Activated naive CD8-positive, alpha-beta T cell treated with anti-CD3 and anti-CD28 coated beads, Interleukin-2, amount 50 U/mL, for 24 hours (primary cell): ENCODE measurements around the gene GPR42.
A peak's percentile ranks its signal among the peaks of the same experiment; 100 is the strongest.
"Not testable (repeated sequence)": the region's sequence is repeated elsewhere in the genome, so short reads cannot be mapped to it uniquely, and the experiment has no call there.

ENCODE experiments used
- ATAC-seq: fragments of 150-1000 bp; cut with Tn5 transposase; one replicate; pipeline ENCODE4 v1.10.0; 2021
- DNase-seq: peaks from one replicate; pipeline ENCODE4 v3.0.0; 2021
- H3K27ac Mint-ChIP-seq: one replicate; pipeline ENCODE4 v1.8.0; 2021; ENCODE audit warnings: mild to moderate bottlenecking, mixed read lengths
- H3K27me3 Mint-ChIP-seq: one replicate; pipeline ENCODE4 v1.8.0; 2021; ENCODE audit warnings: mixed read lengths
- H3K36me3 Mint-ChIP-seq: one replicate; pipeline ENCODE4 v1.8.0; 2021; ENCODE audit warnings: low read depth, mixed read lengths
- H3K4me1 Mint-ChIP-seq: one replicate; pipeline ENCODE4 v1.8.0; 2021; ENCODE audit warnings: mixed read lengths
- H3K4me3 Mint-ChIP-seq: one replicate; pipeline ENCODE4 v1.8.0; 2021; ENCODE audit warnings: mild to moderate bottlenecking, moderate library complexity, mixed read lengths
- H3K9me3 Mint-ChIP-seq: one replicate; pipeline ENCODE4 v1.8.0; 2021; ENCODE audit warnings: mixed read lengths

The GPR42 gene

DNA sequence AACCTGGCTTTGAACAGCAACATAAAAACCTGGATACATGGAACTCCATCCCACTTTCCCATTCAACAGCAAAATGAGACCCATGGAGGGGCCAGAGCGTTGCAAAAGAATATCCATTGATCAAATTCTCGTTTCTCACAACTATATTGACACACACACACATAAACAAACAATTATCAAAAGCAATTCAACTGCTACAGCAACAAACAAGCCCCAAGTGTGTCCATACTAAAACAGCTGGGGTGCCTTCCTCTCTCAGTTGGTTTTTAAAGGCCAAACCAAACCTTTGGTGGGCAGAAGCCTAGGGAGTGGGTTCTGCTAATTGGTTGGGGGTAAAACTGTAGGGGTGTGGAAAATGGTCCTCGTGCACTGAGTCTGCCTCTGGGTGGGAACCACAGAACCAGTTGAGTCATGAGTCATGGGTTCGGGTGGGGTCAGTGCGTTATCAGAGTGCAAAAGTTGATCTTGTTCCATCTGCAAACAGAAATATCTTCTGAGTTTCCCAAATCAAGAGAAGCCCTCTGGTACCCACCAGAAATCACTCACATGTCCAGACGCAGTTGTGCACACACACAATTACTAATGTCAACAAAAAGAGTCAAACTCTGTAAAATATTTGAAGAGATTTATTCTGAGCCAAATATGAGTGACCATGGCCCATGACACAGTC lies 18.5 kb downstream of the GPR42 start:
- Mint-ChIP-seq H3K27ac (no peak overlapping the region), H3K9me3 (peaks cover 12% of the 10 kb centered on the region), H3K4me3 (no peak overlapping the region), H3K27me3 (peaks cover 2% of the 10 kb centered on the region), H3K4me1 (peaks cover 6% of the 10 kb centered on the region), H3K36me3 (peaks cover 8% of the 10 kb centered on the region)
- no peak for DNase-seq
- ATAC-seq, result no peak

DNA sequence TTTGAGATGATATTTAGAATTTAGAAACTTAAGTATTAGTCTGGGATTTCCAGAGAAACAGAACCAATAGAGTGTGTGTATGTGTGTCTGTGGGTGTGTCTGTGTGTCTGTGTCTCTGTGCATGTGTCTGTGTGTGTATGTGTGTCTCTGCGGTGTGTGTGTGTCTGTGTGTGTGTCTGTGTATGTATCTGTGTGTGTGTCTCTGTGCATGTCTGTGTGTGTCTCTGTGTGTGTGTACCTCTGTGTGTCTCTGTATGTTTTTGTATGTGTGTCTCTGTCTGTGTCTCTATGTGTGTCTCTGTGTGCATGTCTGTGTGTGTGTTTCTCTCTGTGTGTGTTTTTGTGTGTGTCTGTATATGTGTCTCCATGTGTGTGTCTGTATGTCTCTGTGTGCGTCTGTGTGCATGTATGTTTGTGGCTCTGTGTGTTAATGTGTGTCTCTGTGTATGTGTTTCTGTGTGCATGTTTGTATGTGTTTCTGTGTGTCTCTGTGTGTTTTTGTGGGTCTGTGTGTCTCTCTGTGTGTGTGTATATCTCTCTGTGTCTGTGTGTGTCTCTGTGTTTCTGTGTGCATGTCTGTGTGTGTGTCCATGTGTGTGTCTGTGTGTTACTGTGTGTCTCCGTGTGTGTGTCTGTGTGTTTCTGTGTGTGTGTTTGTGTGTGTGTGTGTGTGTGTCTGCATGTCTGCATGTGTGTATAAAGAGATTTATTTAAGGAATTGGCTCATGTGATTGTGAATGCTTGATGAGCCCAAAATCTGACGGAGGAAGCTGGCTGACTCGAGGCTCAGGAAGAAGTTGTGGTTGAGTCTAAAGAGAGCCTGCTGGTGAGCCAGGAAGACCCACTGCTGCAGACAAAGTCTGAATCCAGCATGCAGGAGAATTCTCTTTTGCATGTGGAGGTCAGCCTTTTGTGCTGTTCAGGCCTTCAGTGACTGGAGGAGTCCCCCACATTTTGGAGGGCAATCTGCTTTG lies 22.2 kb downstream of the GPR42 start:
- DNase-seq, result no peak
- Mint-ChIP-seq H3K4me1 (peaks cover 6% of the 10 kb centered on the region), H3K9me3 (no peaks in the 10 kb centered on the region), H3K4me3 (no peak overlapping the region), H3K27me3 (no peaks in the 10 kb centered on the region), H3K27ac (no peak overlapping the region), H3K36me3 (no peaks in the 10 kb centered on the region)
- ATAC-seq, result no peak

DNA sequence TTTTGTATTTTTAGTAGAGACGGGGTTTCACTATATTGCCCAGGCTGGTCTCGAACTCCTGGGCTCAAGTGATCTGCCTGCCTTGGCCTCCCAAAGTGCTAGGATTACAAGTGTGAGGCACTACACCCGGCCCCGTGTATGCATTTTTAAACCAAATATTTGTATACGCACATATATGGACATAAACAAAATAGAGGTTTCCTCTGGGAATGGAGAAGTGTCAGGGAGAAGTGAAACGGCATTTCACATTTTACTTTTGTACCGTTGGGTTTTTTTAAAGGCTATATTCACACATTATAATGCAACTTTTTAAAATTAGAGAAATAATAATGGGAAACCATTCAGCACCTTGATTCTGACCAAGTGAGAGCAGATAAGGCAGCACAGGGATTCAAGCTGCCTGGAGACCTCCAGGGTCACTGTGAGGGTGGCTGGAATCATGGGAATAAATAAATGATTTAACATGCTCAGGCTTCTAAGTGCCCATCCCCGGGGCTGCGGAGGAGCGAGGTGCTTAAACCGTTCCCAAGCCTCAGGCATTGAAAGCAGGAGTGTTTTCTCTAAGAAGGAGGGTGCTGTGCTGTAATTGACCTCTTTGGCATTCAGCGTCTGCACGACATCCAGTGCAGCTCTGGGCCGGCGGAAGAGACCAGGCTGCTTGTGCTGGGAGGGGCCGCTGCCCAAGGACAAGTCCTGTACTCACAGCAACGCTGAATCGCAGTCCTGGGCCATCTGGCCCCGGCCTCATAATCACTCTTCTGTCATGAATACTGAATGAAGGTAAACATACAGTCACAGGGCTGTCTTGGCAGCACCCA lies 24.7 kb downstream of the GPR42 start:
- Mint-ChIP-seq H3K36me3 (no peaks in the 10 kb centered on the region), H3K4me1 (no peaks in the 10 kb centered on the region), H3K4me3 (no peak overlapping the region), H3K27ac (no peak overlapping the region), H3K27me3 (no peaks in the 10 kb centered on the region), H3K9me3 (no peaks in the 10 kb centered on the region)
- ATAC-seq (no peak), DNase-seq (no peak)

DNA sequence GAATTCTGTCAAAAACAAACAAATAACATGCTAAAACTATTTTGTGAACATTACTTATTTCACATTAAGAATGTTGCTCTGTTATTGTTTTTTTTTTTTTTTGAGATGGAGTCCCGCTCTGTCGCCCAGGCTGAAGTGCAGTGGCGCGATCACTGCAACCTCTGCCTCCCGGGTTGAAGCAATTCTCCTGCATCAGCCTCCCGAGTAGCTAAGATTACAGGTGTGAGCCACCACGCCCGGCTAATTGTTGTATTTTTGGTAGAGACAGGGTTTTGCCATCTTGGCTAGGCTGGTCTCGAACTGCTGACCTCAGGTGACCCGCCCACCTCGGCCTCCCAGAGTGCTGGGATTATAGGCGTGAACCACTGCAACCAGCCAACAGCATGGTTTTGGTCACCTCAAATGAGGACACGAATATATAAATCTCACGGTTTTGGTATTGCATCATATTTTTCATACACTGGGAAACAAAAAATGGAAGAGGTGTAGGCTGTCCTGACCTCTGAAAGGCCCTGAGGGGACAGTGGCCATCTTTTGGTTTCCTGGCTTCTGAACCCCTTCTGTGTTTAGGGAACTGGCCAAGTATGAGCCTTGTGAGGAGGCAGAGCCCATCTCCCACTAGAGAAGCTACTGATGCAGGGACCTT lies 25.5 kb downstream of the GPR42 start:
- H3K36me3 Mint-ChIP-seq, result no peaks in the 10 kb centered on the region
- ATAC-seq (no peak), DNase-seq (no peak)
- H3K27ac Mint-ChIP-seq, result no peak overlapping the region
- H3K4me3 Mint-ChIP-seq, result no peak overlapping the region
- H3K4me1 Mint-ChIP-seq, result no peaks in the 10 kb centered on the region
- no peaks in the 10 kb centered on the region for H3K9me3 Mint-ChIP-seq
- H3K27me3 Mint-ChIP-seq, result no peaks in the 10 kb centered on the region

DNA sequence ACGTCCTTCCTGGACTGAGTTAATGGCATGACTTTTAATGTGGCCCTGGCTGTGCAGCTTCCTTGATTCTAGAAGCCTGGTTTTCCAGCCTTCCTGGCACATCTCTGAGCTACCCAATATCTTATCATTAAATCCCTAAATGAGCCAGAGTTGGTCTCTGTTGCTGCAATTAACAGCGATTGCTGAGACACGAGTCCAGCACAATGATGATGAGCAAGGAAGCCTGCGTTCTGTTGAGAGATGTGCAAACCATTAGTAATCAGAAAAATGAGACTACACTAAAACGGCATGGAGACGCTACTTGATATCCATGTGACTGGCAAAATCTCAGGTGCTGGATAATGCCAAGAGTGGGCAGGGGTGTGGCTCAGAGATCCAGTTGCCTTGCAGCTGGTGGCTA lies 26.2 kb downstream of the GPR42 start:
- Mint-ChIP-seq H3K27me3 (no peaks in the 10 kb centered on the region), H3K4me1 (no peaks in the 10 kb centered on the region)

DNA sequence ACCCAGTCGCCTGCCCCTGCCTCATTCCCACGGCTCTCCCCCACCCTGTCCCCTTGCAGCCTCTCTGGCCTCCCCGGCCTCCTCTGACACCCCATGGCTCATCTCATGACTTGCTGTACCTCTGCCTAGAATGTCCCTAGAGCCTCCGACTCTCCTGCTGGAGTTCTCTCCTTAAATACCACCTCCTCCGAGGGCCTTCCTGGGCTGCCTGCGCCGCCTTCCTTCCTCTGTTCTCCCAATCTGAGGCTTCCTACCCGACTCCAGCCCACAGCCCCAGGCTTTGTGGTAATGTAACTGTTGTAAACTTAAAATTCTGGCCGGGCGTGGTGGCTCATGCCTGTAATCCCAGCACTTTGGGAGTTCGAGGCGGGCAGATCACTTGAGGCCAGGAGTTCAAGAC lies 27.7 kb downstream of the GPR42 start:
- no peak overlapping the region for H3K4me3 Mint-ChIP-seq
- no peak for DNase-seq
- no peak for ATAC-seq
- H3K9me3 Mint-ChIP-seq, result no peaks in the 10 kb centered on the region
- no peaks in the 10 kb centered on the region for H3K27me3 Mint-ChIP-seq
- peaks cover 3% of the 10 kb centered on the region for H3K4me1 Mint-ChIP-seq
- no peaks in the 10 kb centered on the region for H3K36me3 Mint-ChIP-seq
- H3K27ac Mint-ChIP-seq, result no peak overlapping the region

More for the DNA sequence above, 26.2 kb downstream of the GPR42 start:
- Mint-ChIP-seq H3K36me3 (no peaks in the 10 kb centered on the region), H3K27ac (no peak overlapping the region), H3K9me3 (no peaks in the 10 kb centered on the region), H3K4me3 (no peak overlapping the region)
- ATAC-seq (no peak), DNase-seq (no peak)

DNA sequence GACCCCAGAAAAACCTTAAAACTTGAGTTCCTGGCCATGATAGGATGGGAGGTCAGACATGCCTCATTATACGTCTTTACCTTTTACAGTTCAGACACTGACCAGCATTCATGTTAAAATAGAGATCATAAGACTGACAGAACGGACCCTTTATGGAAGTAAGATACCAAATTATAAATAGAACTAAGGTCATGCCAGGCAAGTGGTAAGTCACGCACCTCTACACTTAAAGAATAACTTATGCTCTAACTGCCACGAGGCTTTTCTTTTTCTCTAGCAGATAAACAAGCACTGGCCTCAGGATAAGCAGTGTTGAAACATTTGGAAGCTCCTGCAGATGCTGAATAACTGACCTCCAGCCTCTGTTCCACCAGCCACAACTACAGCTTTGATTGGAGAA lies 28.4 kb downstream of the GPR42 start:
- no peak for DNase-seq
- Mint-ChIP-seq H3K4me3 (no peak overlapping the region), H3K27ac (no peak overlapping the region), H3K9me3 (no peaks in the 10 kb centered on the region), H3K4me1 (peaks cover 6% of the 10 kb centered on the region), H3K36me3 (no peaks in the 10 kb centered on the region), H3K27me3 (no peaks in the 10 kb centered on the region)
- no peak for ATAC-seq

DNA sequence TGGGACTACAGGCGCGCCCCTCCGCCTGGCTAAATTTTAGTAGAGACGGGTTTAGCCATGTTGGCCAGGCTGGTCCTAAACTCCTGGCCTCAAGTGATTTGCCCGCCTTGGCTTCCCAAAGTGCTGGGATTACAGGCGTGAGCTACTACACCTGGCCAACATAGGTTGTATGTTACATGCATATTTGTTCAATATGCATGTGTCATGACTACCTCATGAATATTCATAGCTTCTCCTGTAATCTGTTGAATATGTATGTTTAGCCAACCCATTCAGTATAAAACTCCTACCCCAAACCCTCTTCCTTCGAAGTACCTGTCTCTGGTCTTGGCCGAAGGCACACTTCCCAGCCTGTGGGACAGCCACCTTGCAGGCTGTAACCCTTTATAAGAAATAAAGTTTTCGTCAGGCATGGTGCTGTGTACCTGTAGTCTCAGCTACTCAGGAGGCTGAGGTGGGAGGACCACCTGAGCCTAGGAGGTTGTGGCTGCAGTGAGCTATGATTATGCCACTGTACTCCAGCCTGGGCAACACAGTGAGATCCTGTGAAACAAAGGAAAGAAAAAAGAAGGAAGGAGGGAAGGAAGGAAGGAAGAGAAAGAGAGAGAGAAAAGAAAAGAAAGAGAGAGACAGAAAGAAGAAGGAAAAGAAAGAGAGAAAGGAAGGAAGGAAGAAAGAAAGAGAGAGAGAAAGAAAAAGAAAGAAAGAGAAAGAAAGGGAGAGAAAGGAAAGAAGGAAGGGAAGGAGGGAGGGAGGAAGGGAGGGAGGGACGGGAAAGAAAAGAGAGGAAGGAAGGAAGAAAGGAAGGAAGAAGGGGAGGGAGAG lies 29.3 kb downstream of the GPR42 start:
- H3K36me3 Mint-ChIP-seq, result no peaks in the 10 kb centered on the region
- no peak overlapping the region for H3K4me3 Mint-ChIP-seq
- ATAC-seq (no peak), DNase-seq (no peak)
- H3K9me3 Mint-ChIP-seq, result no peaks in the 10 kb centered on the region
- peaks cover 13% of the 10 kb centered on the region for H3K4me1 Mint-ChIP-seq
- no peaks in the 10 kb centered on the region for H3K27me3 Mint-ChIP-seq
- no peak overlapping the region for H3K27ac Mint-ChIP-seq

DNA sequence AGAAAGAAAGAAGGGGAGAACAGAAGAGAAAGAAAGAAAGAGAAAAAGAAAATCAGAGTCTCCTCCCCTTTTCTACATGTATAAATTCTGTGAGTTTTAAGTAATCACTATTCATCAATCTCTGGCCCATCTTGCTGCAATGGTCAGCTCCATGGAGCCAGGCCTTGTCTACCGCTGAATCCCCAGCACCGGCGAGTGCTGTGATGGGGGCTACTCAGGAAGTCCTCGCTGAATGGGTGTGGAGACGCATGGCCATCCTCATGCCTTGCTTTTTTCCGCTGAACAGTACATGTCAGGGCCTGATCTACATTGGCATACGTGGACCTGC lies 29.9 kb downstream of the GPR42 start:
- Mint-ChIP-seq H3K9me3 (no peaks in the 10 kb centered on the region), H3K27ac (no peak overlapping the region), H3K4me3 (no peak overlapping the region), H3K4me1 (peaks cover 19% of the 10 kb centered on the region), H3K27me3 (peaks cover under 1% of the 10 kb centered on the region), H3K36me3 (peaks cover under 1% of the 10 kb centered on the region)
- DNase-seq, result no peak
- ATAC-seq, result no peak

DNA sequence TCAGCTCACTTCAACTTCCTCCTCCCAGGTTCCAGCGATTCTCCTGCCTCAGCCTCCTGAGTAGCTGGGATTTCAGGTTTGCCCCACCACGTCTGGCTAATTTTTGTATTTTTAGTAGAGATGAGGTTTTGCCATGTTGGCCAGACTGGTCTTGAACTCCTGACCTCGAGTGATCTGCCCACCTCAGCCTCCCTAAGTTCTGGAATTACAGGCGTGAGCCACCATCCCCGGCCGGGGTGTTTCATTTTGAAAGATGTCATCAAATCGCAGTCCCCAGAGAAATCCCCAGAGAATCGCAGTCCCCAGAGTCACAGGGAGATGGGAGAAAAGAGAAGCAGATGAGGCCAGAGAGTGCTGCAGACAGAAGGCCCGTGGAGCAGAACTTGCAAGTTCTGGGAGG lies 30.5 kb downstream of the GPR42 start:
- H3K4me3 Mint-ChIP-seq, H3K27me3 Mint-ChIP-seq, H3K27ac Mint-ChIP-seq, H3K36me3 Mint-ChIP-seq, ATAC-seq, H3K9me3 Mint-ChIP-seq, DNase-seq: not testable (repeated sequence)
- H3K4me1 Mint-ChIP-seq, result peaks cover 20% of the 10 kb centered on the region

DNA sequence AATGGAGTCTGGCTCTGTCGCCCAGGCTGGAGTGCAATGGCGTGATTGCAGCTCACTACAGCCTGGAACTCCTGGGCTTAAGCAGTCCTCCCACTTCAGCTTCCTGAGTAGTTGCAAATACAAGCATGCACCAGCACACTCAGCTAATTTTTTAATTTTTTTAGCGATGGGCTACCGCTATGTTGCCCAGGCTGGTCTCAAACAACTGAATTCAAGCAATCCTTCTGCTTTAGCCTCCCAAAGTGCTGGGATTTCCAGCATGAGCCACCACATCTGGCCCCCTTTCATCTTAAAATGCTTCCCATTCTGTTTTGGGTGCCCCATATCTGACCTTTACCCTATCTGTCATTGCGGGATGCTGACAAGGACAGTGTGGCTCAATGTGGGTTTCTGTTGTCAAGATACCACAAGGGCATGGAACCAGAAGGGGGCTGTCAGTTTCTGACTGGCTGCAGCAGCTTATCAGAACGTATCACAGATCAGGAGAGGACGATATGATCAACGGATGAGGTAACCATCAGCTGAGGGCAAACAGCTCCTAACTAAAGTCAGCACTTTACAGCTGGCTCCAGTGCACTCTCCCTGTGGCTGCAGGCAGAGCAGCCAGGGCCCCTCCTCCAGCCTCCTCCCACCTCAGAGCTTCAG lies 32.4 kb downstream of the GPR42 start:
- no peak for DNase-seq
- H3K27ac Mint-ChIP-seq, result no peak overlapping the region
- peak; percentile 47 for ATAC-seq
- peaks cover 20% of the 10 kb centered on the region for H3K4me1 Mint-ChIP-seq
- no peak overlapping the region for H3K4me3 Mint-ChIP-seq
- H3K9me3 Mint-ChIP-seq, result no peaks in the 10 kb centered on the region
- H3K36me3 Mint-ChIP-seq, result peaks cover 1% of the 10 kb centered on the region
- H3K27me3 Mint-ChIP-seq, result peaks cover 5% of the 10 kb centered on the region

DNA sequence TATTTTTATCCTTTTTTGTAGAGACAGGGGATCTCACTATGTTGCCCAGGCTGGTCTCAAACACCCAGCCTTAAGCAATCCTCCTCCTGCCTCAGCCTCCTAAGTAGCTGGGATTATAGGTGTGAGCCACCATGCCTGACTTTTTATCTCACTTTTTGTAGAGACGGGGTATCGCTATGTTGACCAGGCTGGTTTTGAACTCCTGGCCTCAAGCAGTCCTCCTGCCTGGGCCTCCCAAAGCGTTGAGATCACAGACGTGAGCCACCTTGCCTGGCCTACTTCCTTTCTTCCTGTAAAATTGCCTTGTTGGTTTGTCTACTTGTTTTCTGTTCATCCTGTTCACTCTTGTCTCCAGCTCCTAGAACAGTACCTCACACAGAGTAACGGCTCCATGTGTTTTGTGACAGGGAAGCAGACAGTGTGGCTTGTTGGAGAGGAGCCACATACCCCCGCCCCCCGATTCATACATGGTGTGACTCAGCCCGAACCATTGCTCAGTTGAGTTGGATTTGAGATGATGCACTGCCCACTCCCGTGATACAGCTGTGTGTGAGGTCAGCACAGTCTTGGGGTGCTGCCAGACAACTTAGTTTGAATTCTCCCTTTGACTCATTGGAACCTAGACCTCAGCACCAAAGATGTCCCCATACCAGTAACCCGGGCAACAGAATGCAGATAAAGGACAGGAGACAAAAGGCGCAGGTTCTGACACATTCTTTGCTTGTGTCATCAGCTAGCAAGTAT lies 34.2 kb downstream of the GPR42 start:
- peak; percentile 92 for ATAC-seq
- Mint-ChIP-seq H3K4me3 (no peak overlapping the region), H3K27ac (peak overlapping the region; percentile 52), H3K27me3 (peaks cover 14% of the 10 kb centered on the region), H3K9me3 (no peaks in the 10 kb centered on the region), H3K4me1 (peaks cover 20% of the 10 kb centered on the region), H3K36me3 (peaks cover 1% of the 10 kb centered on the region)
- peak; percentile 66 for DNase-seq

DNA sequence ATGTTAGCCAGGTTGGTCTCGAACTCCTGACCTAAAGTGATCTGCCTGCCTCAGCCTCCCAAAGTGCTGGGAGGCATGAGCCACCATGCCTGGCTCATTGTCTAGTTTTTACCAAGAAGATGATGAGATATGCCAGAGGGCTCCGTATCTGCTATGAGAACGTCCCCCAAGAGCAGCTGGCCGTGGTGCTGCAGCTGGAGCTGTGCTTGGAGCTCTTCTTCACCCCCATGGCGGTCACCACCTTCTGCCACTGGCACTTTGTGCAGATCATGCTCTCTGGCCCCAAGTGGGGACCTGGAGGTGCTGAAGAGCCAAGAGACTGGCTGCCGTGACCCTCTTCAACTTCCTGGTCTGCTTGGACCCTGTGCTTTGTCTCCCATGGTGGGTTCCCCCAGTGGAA lies 36.8 kb downstream of the GPR42 start:
- peaks cover 1% of the 10 kb centered on the region for H3K36me3 Mint-ChIP-seq
- H3K27me3 Mint-ChIP-seq, result peaks cover 18% of the 10 kb centered on the region
- no peak overlapping the region for H3K4me3 Mint-ChIP-seq

More for the DNA sequence above, 36.8 kb downstream of the GPR42 start:
- ATAC-seq (no peak), DNase-seq (no peak)
- no peak overlapping the region for H3K27ac Mint-ChIP-seq
- no peaks in the 10 kb centered on the region for H3K9me3 Mint-ChIP-seq
- peaks cover 20% of the 10 kb centered on the region for H3K4me1 Mint-ChIP-seq
